GM12878 (cell line): ENCODE measurements around the gene MRPS18B. TPM values are rescaled to one million over a fixed set of nuclear protein-coding genes. Genes with fewer than 3 reads are reported as not detected.

Experiments used
- ATAC-seq: fragments of 200-7000 bp; cut with Tn5 transposase; 3 replicates; pipeline ENCODE4 v1.9.1; 2020; ENCODE audit warnings: mild to moderate bottlenecking, moderate library complexity
- BruUV-seq: library from RNA; stranded (reverse); fragments of 400-500 nt; replicated peaks from 2 replicates; lab custom pipeline; 2021; lab: Mats Ljungman, UMichigan
- CTCF ChIA-PET: fragments of 300-600 bp; sonication (Branson Sonifier 250); formaldehyde crosslinking; extraction: SDS; loops from one replicate; lab custom pipeline; 2021; ENCODE audit warnings: inconsistent platforms; lab: Yijun Ruan, JAX
- POLR2A ChIA-PET: fragments of 350-600 bp; formaldehyde crosslinking; extraction: SDS; loops from one replicate; lab custom pipeline; 2021; ENCODE audit warnings: inconsistent platforms; lab: Charles Lee
- RAD21 ChIA-PET: fragments of 300-600 bp; sonication (Branson Sonifier 250); formaldehyde crosslinking; loops from one replicate; lab custom pipeline; 2023; ENCODE audit warnings: antibody characterized with exemption; ENCODE audit not compliant: unreplicated experiment; lab: Charles Lee
- SMC1A ChIA-PET: fragments of 300-600 bp; sonication (Branson Sonifier 250); formaldehyde crosslinking; loops from one replicate; lab custom pipeline; 2023; ENCODE audit not compliant: unreplicated experiment, uncharacterized antibody; lab: Charles Lee
- DNase-seq: peaks from one replicate; pipeline ENCODE4 v3.0.0-alpha.2; 2011; ENCODE audit warnings: low read depth, low spot score
- FAIRE-seq: peaks from 3 replicates; lab custom pipeline; 2011; peaks lifted over from hg19 to GRCh38; lab: Jason Lieb, UNC
- H2AFZ ChIP-seq: 2 replicates; pipeline ENCODE4 v1.6.0; 2011; ENCODE audit warnings: low read depth, low read length, control low read depth; ENCODE audit not compliant: control insufficient read depth
- H3K27ac ChIP-seq: 2 replicates; pipeline ENCODE4 v1.5.1; 2011; ENCODE audit warnings: control low read depth; ENCODE audit not compliant: control insufficient read depth, insufficient read depth
- H3K27me3 ChIP-seq, 2 experiments: replicated peaks in 1 of 2; 2 replicates each; pipeline versions ENCODE4 v1.6.0 to v1.6.1; 2011; ENCODE audit warnings: low read length in 1 of 2; ENCODE audit not compliant: control insufficient read depth in 2 of 2, insufficient read depth in 2 of 2
- H3K36me3 ChIP-seq, 2 experiments: 2 replicates each; pipeline ENCODE4 v1.5.1; 2011; ENCODE audit warnings: low read length in 1 of 2; ENCODE audit not compliant: control insufficient read depth in 2 of 2, insufficient read depth in 2 of 2
- H3K4me1 ChIP-seq: 2 replicates; pipeline ENCODE4 v1.6.1; 2011; ENCODE audit warnings: mild to moderate bottlenecking, low read length, moderate library complexity, mixed read lengths; ENCODE audit not compliant: control insufficient read depth, insufficient read depth
- H3K4me2 ChIP-seq: 2 replicates; pipeline ENCODE4 v1.6.0; 2011; ENCODE audit warnings: control low read depth; ENCODE audit not compliant: control insufficient read depth, insufficient read depth
- H3K4me3 ChIP-seq: fragments of 200-600 bp; sonication (generic); 2 replicates; pipeline ENCODE4 v1.5.1; 2016
- H3K79me2 ChIP-seq: 2 replicates; pipeline ENCODE4 v1.6.0; 2011; ENCODE audit warnings: low read length; ENCODE audit not compliant: control insufficient read depth, insufficient read depth
- H3K9ac ChIP-seq: 2 replicates; pipeline ENCODE4 v1.8.0; 2011; ENCODE audit warnings: low read length, control low read depth, mixed read lengths; ENCODE audit not compliant: control insufficient read depth, insufficient read depth
- H3K9me3 ChIP-seq: replicated peaks from 3 replicates; pipeline ENCODE4 v1.5.1; 2011; ENCODE audit warnings: mild to moderate bottlenecking, low read length; ENCODE audit not compliant: control insufficient read depth, insufficient read depth
- H4K20me1 ChIP-seq: 2 replicates; pipeline ENCODE4 v1.6.0; 2011; ENCODE audit not compliant: control insufficient read depth, insufficient read depth
- BCL3 ChIP-seq: IDR thresholded peaks from 2 replicates; pipeline ENCODE4 v1.6.1; 2011; ENCODE audit warnings: borderline replicate concordance, low read depth, mild to moderate bottlenecking, moderate library complexity, low read length; ENCODE audit not compliant: insufficient read depth, poor library complexity, severe bottlenecking
- EZH2 ChIP-seq: IDR thresholded peaks from 2 replicates; pipeline ENCODE4 v1.6.1; 2012; ENCODE audit warnings: low read depth, mild to moderate bottlenecking, control low read depth, inconsistent platforms, low read length, borderline replicate concordance; ENCODE audit not compliant: control insufficient read depth
- KDM1A ChIP-seq: fragments of 200-600 bp; sonication (generic); IDR thresholded peaks from 2 replicates; pipeline ENCODE4 v1.6.1; 2016; ENCODE audit warnings: borderline replicate concordance
- MAX ChIP-seq: IDR thresholded peaks from 2 replicates; pipeline ENCODE4 v1.6.1; 2012; ENCODE audit warnings: low read depth, low read length, improper control_type of control experiment
- NFIC ChIP-seq: IDR thresholded peaks from 2 replicates; pipeline ENCODE4 v1.6.1; 2012; ENCODE audit warnings: low read depth, mild to moderate bottlenecking, inconsistent platforms, low read length, moderate library complexity
- NR2C1 ChIP-seq: fragments of 450-650 bp; IDR thresholded peaks from 2 replicates; pipeline ENCODE4 v1.6.1; 2017; ENCODE audit warnings: antibody characterized with exemption, mild to moderate bottlenecking, moderate library complexity
- NR2F1 ChIP-seq: fragments of 450-650 bp; conservative IDR thresholded peaks from 2 replicates; pipeline ENCODE4 v1.6.1; 2017; ENCODE audit warnings: mild to moderate bottlenecking
- POU2F2 ChIP-seq: IDR thresholded peaks from 3 replicates; pipeline ENCODE4 v1.6.1; 2011; ENCODE audit warnings: low read depth, mild to moderate bottlenecking, low read length, borderline replicate concordance
- PRDM15 ChIP-seq: fragments of 450-650 bp; formaldehyde crosslinking; IDR thresholded peaks from 2 replicates; pipeline ENCODE4 v1.4.0; 2020; ENCODE audit warnings: mild to moderate bottlenecking, moderate library complexity
- TCF7 ChIP-seq: IDR thresholded peaks from 2 replicates; pipeline ENCODE4 v1.6.1; 2014; ENCODE audit warnings: antibody characterized with exemption, borderline replicate concordance
- YBX1 ChIP-seq: fragments of 450-650 bp; IDR thresholded peaks from 2 replicates; pipeline ENCODE4 v1.6.1; 2016; ENCODE audit warnings: antibody characterized with exemption
- ZBTB40 ChIP-seq: fragments of 450-650 bp; IDR thresholded peaks from 2 replicates; pipeline ENCODE4 v1.6.1; 2016; ENCODE audit warnings: mild to moderate bottlenecking, moderate library complexity, borderline replicate concordance
- in situ Hi-C: fragments of 300-500 bp; cut with MboI; formaldehyde crosslinking; loops from 9 replicates; pipeline ENCODE4 v1.14.3; 2018; ENCODE audit warnings: mixed read lengths
- intact Hi-C: fragments of 100-400 bp; cut with micrococcal nuclease; formaldehyde crosslinking; loops from one replicate; pipeline ENCODE4 v1.14.2; 2022; ENCODE audit not compliant: unreplicated experiment
- polyA plus RNA-seq, 11 experiments: library from polyadenylated mRNA; depleted of rRNA in 4 of 11; unstranded in 6 of 11; stranded (reverse) in 5 of 11; fragments of >200 nt; fragmentation: Nextera tagmentation in 4 of 11; fragmentation: Illumina TruSeq in 1 of 11; extraction: Ambion mirVana in 4 of 11; extraction: Trizol in 1 of 11; gene quantifications; 1 replicate in 1 of 11; 2 replicates in 10 of 11; pipeline versions ENCODE4 v1.2.1 to v1.2.3, GENCODE V29; 2011 to 2016; ENCODE audit warnings: inconsistent platforms in 2 of 11, missing spikeins in 2 of 11, low read depth in 1 of 11
- total RNA-seq, 4 experiments: library from RNA; depleted of rRNA in 3 of 4; stranded (reverse); fragments of >200 nt in 3 of 4; fragmentation: Illumina TruSeq in 1 of 4; extraction: Trizol in 1 of 4; gene quantifications; 2 replicates each; pipeline versions ENCODE4 v1.2.1 to v1.2.3, GENCODE V29; 2013 to 2021

Gene MRPS18B
- total and polyA plus RNA-seq, 10 of the 15 experiments (the other 5 are each of a cell fraction or from before 2014, with no cell fraction given): 80.9 to 259 (median 140) TPM

- H4K20me1 ChIP-seq: no peaks in the 10 kb centered on the region
- H3K79me2 ChIP-seq: no peaks in the 10 kb centered on the region
- no peak overlapping the region for H3K4me2 ChIP-seq
- intact Hi-C loops (no loop called here), in situ Hi-C loops (no loop called here)
- no peak overlapping the region for H3K27ac ChIP-seq
- FAIRE-seq (no peak), ATAC-seq (no peak), DNase-seq (no peak)
- no peak overlapping the region for H3K4me3 ChIP-seq
- H3K4me1 ChIP-seq: no peaks in the 10 kb centered on the region
- BruUV-seq: no TSS peak
- no peak for TF ChIP-seq NR2F1
- TF ChIP-seq POU2F2: no peak
- TF ChIP-seq BCL3: no peak
- TF ChIP-seq TCF7: no peak
- no peak for TF ChIP-seq NR2C1
- TF ChIP-seq YBX1: no peak
- TF ChIP-seq KDM1A: no peak
- no peak for TF ChIP-seq ZBTB40
- no peak for TF ChIP-seq NFIC
- TF ChIP-seq PRDM15 (CRISPR knock-in tag): no peak
- TF ChIP-seq MAX: no peak
- no peak for TF ChIP-seq EZH2
- POLR2A ChIA-PET: no interaction called here
- SMC1A ChIA-PET: interaction anchor here (1.6 kb wide), 1 partner anchor 10 kb away, joined by 6 read pairs; no protein-coding TSS in a partner anchor
- CTCF ChIA-PET: no interaction called here
- no peaks in the 10 kb centered on the region for H3K27me3 ChIP-seq
- H2AFZ ChIP-seq: no peak overlapping the region
- H3K9ac ChIP-seq: no peak overlapping the region
- H3K36me3 ChIP-seq: peaks cover 35 to 40% of the 10 kb centered on the region in 2 experiments
- H3K9me3 ChIP-seq: no peaks in the 10 kb centered on the region
- RAD21 ChIA-PET: no interaction called here
These were observed 39.8 kb downstream of the MRPS18B start for GRCh38 chr6:30657454-30657853.
